NOMO-1 treated with dmso at 0.1 percent for 144 hours (cell line): Measurements from ENCODE around the gene VPS35L.
"Not testable (repeated sequence)": the region's sequence is repeated elsewhere in the genome, so short reads cannot be mapped to it uniquely, and the experiment has no call there.

ENCODE experiments used
- DNase-seq: peaks from one replicate; lab custom pipeline; 2025; ENCODE audit not compliant: unreplicated experiment; lab: John Stamatoyannopoulos, UW

VPS35L gene

DNA sequence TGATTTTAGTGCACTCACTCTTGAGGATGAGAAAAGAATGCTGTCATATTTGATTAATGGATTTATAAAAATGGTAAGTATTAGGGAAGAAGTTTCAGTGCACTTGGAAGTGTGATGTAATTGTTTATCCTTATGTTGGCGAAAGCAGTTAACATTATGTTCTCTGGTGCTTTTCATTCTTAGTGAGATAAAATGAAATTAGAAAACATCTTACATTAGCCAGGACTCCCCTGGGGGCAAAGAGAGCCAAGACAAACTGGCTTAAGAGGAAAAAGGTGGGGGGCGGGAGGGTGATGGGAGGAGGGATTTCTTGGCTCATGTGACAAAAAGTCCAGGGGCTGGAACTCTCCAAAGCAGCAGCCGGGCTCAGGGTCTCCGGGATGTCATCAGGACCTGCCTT is 89.4 kb downstream of the VPS35L start:
- DNase-seq, result no peak

DNA sequence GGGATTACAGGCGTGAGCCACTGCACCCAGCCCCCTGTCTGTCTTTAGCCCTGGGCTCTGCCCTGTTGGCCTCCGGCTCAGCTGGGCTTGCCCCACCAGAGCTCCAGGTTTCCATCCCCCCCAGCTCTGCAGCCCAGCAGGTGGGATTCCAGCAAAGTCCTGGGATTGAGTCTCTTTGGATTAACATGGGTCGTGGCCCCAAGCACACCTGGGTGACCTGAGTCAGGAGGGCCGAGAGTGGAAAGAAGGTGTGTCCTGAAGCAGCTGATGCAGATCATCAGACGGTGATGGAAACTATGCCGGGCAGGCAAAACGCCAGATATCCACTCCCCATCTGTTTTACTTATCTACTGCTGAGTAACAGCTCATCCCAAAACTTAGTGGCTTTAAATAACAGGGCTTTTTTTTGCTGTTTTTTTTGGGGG is 90.1 kb downstream of the VPS35L start:
- DNase-seq, result no peak

DNA sequence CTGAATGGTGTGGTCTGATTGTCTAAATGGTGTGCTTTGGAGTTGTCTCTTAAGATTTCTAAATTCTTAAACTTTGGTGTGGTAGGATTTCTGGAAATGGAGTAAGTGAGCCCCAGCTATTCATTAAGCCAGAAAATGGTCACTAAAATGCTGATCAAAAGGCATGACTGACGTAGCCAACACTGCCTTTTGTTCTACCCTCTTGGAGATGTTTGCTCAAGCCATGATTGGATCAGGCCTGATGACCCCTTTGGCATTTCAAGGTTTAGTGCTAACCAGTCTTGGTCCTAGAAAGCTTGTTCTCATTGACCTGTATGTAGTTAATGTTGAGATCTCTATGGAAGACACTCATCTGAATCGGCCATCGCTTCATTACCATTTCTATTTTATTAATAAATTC is 94.5 kb downstream of the VPS35L start:
- DNase-seq, result no peak

DNA sequence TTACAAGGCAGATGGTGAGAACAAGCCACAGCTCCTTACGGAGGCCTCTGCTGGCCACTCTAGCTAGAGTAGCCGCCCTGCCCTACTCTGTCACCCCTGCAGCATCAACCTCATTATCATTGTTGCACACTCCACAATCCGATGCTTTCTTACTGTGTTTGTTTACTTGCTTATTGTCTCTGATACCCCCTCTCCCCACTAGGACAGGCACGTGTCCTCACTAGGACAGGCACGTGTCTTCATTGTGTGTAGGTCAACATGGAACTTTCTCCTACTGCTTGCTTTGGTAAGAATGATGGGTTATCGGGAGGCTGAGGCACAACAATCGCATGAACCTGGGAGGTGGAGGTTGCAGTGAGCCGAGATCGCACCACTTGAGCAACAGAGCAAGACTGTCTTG is 98.6 kb downstream of the VPS35L start:
- DNase-seq, result no peak

DNA sequence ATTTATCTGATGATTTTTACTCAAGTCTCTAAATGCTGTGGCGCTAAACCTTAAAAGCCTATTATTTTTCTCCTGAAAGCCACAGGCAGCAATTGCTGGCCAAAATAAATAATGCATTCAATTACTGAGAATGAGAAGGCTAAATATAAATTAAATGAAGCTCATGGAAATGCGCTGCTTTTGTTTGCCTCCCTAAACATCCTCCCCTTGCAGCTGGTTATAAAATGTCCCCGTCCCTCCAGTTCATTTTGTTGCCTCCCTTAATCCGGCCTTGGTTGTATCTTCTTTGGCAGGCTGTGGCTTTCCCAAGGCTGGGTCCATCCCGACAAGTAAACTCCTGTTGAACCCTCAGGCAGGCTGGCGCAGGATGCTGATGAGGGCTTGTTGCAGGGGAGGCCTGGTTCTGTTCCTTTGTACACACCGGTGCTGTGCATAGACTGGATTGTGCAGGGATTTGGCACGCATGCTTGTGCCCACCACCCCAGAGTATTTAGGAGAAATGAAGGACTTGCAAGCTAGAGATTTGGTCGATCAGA is 99.8 kb downstream of the VPS35L start:
- DNase-seq, result no peak

DNA sequence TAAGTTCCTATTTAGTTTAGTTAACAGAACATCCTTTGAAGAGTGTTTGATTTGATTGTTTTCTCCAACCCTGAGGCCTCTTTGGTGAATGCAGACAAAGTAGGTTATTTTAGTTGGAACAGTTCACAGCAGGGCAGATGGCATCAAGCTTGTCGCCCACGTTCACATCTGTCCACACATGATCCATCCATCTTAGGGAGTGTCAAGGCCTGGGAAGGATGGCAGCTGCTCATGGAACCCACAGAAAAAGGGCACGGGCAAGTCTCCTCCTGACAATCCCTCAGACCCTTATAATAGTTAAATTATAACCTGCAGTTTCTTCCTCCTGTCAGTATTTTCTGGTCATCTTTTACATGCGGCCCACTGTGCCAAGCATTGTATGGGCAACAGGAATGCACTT is 102.3 kb downstream of the VPS35L start:
- DNase-seq, result no peak

DNA sequence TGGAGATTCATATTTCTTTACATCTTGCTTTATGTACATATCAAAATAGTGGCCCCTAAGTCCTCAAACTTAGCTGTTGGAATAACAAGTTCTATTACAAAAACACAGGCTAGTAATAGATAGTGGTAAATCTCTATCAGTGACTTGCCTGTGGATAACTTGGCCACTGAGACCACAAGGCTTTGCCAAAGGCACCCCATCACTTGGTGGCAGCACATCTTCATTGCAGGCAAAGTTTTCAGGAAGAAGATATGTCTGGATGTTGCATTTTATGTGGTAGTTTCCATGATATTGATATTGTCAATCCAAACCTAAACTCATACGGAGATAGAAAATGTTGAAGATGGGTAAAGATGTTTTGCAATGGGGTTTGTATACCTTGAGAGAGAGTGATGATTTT is 104.1 kb downstream of the VPS35L start:
- no peak for DNase-seq

DNA sequence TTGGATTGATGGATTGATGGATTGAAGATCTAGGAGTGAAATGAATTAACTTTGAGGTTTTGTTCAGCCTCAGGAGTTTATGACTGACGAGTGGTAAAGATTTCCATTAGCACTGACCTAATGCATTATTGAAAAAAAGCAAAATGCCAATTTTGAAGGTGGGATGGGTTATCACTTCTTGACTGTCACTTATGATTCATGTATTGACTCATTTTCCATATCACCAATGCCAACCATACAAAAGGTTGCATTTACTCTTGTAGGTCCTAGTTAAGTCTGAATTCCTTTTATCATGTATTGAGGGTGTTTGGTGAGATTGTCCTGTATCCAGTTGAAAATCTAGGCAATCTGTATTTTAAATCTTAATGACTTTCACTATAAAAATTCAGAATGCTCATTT is 104.9 kb downstream of the VPS35L start:
- no peak for DNase-seq

DNA sequence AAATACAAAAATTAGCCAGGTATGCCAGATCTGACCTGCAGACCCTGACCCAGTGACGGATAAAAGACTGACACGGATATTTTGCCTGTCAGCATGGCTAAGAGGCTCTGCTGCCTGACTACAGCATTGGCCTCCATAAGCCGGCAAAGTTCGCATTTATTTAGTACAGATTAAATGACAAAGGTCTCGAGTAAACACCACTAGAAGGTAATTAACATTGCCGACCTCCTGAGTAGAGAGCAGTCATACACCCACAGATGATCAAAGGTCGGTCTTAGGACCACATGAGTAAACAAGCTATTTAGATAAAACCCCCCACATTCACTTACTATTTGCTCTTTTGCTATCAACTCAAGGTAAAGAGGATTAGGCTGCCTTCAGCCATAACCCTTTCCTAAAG is 106.8 kb downstream of the VPS35L start:
- DNase-seq, result no peak

DNA sequence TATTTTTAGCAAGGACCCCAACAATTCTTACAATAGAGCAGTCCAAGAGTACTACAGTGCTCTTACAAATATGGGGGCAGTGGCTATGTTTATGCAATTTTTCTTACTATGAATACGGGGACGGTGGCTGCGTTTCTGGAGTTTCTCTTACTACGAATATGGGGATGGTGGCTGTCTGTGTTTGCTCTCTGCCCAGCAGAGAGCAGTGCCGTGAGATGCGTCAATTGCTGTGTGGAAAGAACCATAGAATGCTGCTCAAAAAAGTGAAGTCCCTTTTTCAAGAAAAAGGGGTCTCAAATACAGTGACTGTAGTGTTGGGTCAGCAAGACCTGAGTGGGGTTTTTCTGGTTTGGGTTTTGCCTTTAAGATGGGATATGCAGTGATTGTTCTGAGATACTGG is 108.7 kb downstream of the VPS35L start:
- DNase-seq, result no peak

DNA sequence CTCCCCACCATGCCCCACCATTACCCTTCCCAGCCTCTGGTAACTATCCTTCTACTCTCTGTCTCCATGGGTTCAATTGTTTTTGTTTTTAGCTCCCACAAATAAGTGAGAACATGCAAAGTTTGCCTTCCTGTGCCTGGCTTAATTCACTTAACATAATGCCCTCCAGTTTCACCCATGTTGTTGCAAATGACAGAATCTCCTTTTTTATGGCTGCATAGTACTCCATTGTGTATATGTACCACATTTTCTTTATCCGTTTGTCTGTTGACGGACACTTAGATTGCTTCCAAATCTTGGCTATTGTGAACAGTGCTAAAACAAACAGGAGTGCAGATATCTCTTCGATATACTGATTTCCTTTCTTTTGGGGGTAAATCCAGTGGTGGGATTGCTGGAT is 109.8 kb downstream of the VPS35L start:
- not testable (repeated sequence) for DNase-seq

DNA sequence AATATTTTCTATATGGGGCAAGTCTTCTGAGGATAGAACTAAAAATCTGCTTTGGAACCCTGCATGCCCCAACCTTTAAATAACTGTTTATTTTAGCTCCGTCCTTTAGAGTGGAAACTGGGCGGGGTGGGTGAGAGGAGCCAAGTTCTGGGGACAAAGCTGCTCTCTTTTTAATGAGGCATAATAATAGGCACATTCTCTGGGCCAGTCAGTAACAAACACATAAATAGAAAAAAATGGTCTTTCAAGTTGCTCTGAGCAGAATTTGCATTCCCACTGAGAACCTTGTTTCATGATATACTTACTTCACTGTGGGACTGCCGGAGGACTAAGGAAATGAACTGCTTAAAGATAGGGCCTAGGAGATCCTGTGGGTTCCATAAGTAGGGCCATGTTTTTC is 111.0 kb downstream of the VPS35L start:
- DNase-seq, result no peak

DNA sequence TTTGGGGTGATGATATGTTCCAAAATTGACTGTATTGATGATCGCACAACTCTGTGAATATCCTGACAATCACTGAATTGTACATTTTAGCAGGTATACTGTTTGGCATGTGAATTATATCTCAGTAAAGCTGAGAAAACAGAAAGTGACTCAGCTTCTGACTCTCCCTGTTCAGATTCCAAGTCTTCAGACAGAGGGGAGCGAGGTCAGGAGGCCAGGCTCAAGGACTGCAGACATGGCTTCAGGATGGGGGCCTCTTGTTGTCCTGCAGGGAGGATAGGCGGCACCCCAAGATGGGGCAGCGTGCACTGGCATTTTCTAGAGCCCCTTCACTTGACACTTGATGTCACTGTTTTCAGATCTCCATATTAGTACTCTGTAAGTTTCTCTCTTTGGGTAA is 116.9 kb downstream of the VPS35L start:
- no peak for DNase-seq

DNA sequence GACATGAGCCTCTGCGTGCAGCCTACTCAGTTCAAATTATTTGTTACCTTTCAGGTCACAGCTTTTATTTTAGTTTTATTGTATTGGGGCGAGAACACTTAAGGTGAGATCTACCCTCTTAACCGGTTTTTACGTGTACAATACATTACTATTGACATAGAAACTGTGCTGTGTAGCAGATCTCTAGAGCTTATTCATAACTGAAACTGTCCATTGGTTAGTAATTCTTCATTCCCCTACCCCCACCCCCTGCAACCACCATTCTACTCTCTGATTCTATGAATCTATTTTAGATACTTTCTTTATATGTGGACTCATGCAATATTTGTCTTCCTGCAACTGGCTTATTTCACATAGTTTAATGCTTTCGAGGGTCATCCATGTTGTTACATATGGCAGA is 119.0 kb downstream of the VPS35L start:
- DNase-seq, result no peak

DNA sequence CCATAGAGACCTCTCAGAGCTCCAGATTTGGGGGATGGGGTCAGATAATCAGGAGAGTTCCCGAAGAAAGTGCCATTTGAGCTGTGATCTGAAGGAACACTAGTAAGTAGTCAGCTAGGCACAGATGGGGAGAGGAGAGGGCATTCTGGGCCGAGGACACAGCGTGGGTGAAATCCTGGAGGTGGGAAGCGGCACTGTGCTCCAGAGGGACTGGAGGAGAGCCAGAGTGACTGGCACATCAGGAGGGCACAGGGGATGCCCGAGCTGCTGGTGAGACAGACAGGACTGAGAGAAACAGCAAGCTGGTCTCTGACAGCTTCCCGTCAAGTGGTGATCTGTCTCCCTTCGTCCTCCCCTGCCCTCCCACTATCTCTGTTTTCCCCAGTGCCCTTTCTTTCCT is 121.9 kb downstream of the VPS35L start:
- no peak for DNase-seq

DNA sequence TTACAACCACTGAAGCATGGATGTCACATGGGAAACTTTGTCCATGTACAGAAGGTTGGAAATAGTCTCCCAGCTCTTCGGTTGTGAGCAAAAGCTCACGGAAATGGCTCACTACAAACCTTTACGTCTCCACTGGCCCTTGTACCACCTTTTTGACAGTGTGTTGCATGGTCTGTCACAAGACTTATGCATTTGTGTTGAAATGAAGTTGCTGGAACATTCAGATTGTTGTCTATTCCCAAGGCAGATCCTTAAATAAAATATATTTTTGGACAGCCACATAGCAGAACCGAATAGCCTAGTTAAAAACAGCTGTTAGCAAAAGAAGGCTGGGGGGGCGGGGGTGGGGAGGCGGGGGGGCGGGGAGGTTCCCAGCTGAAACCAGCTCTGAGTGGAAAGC is 123.3 kb downstream of the VPS35L start:
- no peak for DNase-seq

DNA sequence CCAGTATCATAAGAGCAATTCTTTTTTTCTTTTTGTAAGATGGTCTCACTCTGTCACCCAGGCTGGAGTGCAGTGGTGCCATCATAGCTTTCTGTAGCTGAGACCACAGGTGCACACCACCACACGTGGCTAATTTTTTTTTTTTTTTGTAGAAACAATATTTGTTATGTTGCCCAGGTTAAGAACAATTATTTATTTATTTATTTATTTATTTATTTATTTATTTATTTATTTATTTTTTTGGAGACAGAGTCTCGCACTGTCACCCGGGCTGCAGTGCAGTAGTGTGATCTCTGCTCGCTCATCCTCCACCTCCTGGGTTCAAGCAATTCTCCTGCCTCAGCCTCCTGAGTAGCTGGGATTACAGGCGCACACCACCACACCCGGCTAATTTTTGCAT is 123.8 kb downstream of the VPS35L start:
- not testable (repeated sequence) for DNase-seq

DNA sequence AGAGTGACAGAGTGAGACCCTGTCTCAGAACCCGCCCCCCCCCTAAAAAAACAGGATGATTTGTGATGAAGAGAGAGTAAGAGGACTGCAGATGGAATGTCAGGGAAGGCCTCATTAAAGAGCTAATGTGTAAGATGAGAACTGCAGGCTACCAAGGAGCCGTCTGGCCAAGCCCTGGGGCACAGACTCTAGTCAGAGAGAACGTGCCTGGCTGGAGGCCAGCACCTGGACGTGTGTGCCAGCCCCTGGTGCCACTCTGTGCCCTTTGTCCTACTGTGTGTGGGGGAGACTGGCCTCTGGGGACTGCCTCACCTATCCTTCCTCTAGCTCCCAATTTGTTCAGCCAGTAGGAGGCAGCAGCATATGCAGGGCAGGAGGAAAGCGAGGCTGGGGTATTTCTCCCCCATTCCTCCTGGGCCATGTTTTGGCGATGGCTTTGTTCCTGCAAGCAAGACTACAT is 125.4 kb downstream of the VPS35L start:
- no peak for DNase-seq

DNA sequence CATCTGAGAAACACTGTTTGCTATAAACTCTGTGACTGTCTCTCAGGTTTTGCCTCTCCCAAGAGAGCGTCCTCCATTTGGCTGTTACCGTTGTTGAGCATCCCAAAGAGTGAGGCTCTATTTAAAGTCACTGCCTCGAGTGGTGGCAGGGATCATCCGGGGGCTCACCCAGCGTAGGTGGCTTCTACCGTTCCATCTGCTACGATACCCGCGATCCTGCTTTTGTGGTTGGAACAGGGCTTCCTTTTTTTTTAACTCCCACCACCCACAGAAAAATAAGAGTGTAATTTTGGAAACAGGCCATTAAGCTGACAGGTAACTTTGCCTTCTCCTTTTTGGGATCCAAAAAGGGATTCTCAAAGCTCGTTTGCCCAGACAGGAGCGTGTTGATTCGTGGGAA is 126.1 kb downstream of the VPS35L start:
- no peak for DNase-seq

DNA sequence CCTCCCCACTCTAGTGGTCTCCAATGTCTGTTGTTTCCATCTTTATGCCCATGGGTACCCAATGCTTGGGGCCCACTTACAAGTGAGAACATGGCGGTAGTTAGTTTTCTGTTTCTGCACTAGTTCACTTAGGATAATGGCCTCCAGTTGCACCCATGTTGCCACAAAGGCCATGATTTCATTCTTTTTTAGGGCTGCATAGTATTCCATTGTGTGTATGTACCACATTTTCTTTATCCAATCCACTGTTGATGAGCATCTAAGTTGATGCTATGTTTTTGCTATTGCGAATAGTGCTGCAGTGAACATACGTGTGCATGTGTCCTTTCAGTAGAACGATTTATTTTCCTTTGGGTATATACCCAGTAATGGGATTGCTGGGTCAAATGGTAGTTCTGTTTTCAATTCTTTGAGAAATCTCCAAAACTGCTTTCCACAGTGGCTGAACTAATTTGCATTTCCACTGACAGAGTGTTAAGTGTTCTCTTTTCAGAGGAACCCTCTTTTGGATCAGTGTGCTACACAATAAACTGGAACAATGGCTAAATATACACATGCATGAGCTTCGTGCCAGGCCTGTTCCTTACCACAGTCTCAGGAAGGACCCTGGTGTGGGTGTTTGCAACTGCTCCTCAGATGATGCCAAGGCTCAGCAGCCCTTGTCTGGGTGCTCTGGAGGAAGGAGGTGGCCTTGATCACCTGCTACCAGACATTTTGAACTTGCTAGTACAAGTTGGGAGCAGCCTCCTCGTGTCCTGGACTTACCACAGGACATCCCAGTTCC is 128.1 kb downstream of the VPS35L start:
- no peak for DNase-seq

DNA sequence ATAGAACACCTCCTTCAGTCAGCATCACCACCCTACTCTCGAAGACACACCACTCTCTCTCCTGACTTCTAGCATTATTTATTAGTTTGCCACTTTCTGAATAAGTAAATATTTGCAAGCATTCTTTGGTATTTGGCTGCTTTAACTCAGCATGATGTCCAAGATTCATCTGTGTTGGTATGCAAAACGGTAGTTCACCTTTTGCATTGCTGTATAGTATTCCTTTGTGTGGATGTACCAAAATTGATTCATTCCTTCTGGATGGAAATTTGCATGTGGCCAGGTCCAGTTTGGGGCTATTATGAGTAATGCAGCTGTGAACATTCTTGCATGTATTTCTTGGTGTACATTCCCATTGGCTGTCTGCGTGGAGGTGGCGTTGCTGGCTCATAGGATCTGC is 129.7 kb downstream of the VPS35L start:
- no peak for DNase-seq

DNA sequence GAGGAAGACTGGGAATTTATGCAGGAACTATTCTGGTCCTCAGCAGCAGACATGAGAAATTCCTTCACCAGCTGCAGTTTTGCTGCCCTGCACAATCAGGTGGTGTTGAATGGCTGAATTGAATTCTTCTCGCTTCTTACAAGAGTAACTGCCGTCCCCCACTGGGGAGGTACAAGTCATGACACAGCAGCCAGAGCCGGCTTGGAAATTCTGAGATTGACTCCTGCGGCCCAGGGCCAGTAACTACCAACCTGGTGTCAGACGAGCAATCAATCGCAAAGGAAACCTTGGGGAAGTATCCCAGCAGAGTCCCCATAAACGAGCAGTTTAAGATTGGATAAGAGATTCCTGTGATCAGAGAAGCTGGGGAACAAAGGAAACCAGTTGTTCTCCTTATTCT is 131.8 kb downstream of the VPS35L start:
- DNase-seq, result no peak

DNA sequence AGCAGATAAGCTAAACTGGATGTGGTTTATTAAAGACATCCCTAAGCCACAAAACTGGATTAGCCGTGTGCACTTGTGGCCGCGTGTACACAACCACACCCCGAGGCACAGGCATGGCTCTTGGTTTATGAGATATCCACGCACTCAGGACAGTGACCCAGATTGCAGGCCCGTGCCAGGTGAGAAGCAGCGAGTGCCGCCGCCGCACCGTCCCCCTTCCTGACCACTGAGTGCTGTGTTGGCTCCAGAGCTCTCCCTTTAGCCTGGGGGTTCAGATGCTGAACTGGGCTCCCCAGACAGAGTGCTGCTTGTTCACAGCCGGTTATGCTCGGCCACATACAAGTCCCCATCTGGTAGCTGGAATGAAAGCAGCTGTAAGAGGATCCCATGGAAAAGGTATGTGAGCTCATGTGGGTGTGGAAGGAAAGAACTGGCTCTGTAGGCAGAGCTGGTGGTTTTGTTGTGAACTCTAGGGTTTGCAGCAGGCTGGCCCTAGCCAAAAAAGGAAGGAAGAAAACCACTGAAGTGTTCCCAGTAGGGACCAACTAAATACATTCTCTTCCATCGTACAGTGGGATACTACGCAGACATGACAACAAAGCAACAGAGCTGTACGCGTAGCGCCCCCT is 133.0 kb downstream of the VPS35L start:
- DNase-seq, result no peak
